BLaER1 treated with 17β-estradiol and CSF1 and Interleukin-3, amounts not matched to agents 10 nM and 100 nM (cell line): ENCODE data around the gene TTC29.

Source experiments
- H3K27ac ChIP-seq, 11 experiments: shearing (Covaris generic); formaldehyde crosslinking; 2 replicates each; pipeline ENCODE4 v1.8.1; 2022
- H3K27me3 ChIP-seq, 11 experiments: shearing (Covaris generic); formaldehyde crosslinking; 2 replicates each; pipeline ENCODE4 v1.8.1; 2022
- H3K36me3 ChIP-seq, 11 experiments: shearing (Covaris generic); formaldehyde crosslinking; 2 replicates each; pipeline ENCODE4 v1.8.1; 2022
- H3K4me1 ChIP-seq, 10 experiments: shearing (Covaris generic); formaldehyde crosslinking; 2 replicates each; pipeline ENCODE4 v1.8.1; 2022
- H3K4me2 ChIP-seq, 11 experiments: shearing (Covaris generic); formaldehyde crosslinking; 2 replicates each; pipeline ENCODE4 v1.8.1; 2022
- H3K4me3 ChIP-seq, 10 experiments: shearing (Covaris generic); formaldehyde crosslinking; 2 replicates each; pipeline ENCODE4 v1.8.1; 2022
- H3K9ac ChIP-seq, 11 experiments: shearing (Covaris generic); formaldehyde crosslinking; 2 replicates each; pipeline ENCODE4 v1.8.1; 2022
- H3K9me3 ChIP-seq, 11 experiments: shearing (Covaris generic); formaldehyde crosslinking; replicated peaks in 1 of 11; 2 replicates each; pipeline ENCODE4 v1.8.1; 2022
- H4K20me1 ChIP-seq, 11 experiments: shearing (Covaris generic); formaldehyde crosslinking; 2 replicates each; pipeline ENCODE4 v1.8.1; 2022
- Cebpa-rat ChIP-seq, 11 experiments: shearing (Covaris generic); IDR thresholded peaks; 2 replicates each; pipeline ENCODE4 v1.8.1; 2022

Gene TTC29

DNA sequence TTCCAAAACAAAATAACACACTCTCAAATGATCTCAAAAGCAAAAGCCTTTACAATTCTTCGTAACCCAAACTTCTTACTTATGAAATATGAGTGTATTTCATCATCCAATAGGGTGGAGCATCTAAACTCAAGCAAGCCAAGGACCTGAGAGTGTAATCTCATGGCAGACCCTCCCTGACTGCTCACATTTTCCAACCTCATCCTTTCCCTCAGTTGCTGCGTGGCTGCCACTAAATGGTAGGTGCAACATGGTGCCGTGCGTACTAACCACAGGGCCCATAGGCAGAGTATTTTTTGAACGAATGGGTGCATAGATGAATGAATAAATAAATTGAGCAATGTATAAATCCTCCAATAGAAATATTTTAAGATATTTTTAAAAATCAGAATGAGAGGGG, 45.4 kb downstream of the TTC29 start:
- H3K36me3 ChIP-seq = no peaks in the 10 kb centered on the region
- TF ChIP-seq Cebpa-rat (IDR thresholded peaks at IDR 0.05) = no peak
- H4K20me1 ChIP-seq = no peaks in the 10 kb centered on the region
- H3K9me3 ChIP-seq = no peaks in the 10 kb centered on the region
- no peak overlapping the region for H3K27ac ChIP-seq
- no peaks in the 10 kb centered on the region for H3K27me3 ChIP-seq
- H3K4me1 ChIP-seq = no peaks in the 10 kb centered on the region
- H3K4me3 ChIP-seq = no peak overlapping the region
- H3K9ac ChIP-seq = no peak overlapping the region
- no peak overlapping the region for H3K4me2 ChIP-seq

- Histone ChIP-seq H3K36me3 (no peaks in the 10 kb centered on the region), H4K20me1 (no peaks in the 10 kb centered on the region), H3K4me1 (no peaks in the 10 kb centered on the region), H3K4me2 (no peak overlapping the region), H3K9me3 (no peaks in the 10 kb centered on the region; a peak in 1 of 22 replicates), H3K4me3 (no peak overlapping the region), H3K27me3 (no peaks in the 10 kb centered on the region), H3K27ac (no peak overlapping the region), H3K9ac (no peak overlapping the region)
- TF ChIP-seq Cebpa-rat (IDR thresholded peaks at IDR 0.05) = no peak
Measured at GRCh38 chr4:146890301-146890700, 55.4 kb downstream of the TTC29 start.

DNA sequence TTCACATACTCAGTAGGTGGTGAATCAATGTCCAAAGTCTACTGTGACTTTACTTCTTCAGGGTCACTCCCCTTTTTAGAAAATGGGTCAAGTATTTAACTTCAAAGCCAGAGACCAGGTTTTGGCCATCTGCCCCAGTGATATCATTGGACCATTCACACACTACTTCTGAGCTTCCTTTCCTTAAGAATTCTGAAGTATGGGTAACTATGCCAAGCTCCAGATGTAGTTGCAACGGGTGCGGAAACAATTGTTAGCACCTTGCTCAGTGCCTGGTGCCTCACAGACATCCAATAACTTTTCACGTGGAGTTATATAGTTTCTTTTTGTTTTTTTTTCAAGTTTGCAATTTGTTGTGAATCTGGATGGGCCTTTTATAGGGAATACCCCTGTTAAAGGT, 62.6 kb downstream of the TTC29 start:
- Histone ChIP-seq H3K9me3 (no peaks in the 10 kb centered on the region), H3K4me1 (no peaks in the 10 kb centered on the region), H3K9ac (no peak overlapping the region), H3K4me3 (no peak overlapping the region), H3K27me3 (no peaks in the 10 kb centered on the region), H3K36me3 (no peaks in the 10 kb centered on the region), H4K20me1 (no peaks in the 10 kb centered on the region), H3K4me2 (no peak overlapping the region), H3K27ac (no peak overlapping the region)
- no peak for TF ChIP-seq Cebpa-rat (IDR thresholded peaks at IDR 0.05)

GRCh38 chr4:146857298-146857697, 88.4 kb downstream of the TTC29 start:
- H3K9ac ChIP-seq = no peak overlapping the region
- H3K27me3 ChIP-seq = no peaks in the 10 kb centered on the region
- H3K4me3 ChIP-seq = no peak overlapping the region
- no peak overlapping the region for H3K4me2 ChIP-seq
- no peaks in the 10 kb centered on the region for H3K9me3 ChIP-seq
- no peaks in the 10 kb centered on the region for H4K20me1 ChIP-seq
- TF ChIP-seq Cebpa-rat (IDR thresholded peaks at IDR 0.05) = no peak
- H3K4me1 ChIP-seq = no peaks in the 10 kb centered on the region
- no peaks in the 10 kb centered on the region for H3K36me3 ChIP-seq
- no peak overlapping the region for H3K27ac ChIP-seq

- no peak overlapping the region for H3K27ac ChIP-seq
- H3K9me3 ChIP-seq = no peaks in the 10 kb centered on the region
- H3K4me2 ChIP-seq = no peak overlapping the region
- H3K36me3 ChIP-seq = no peaks in the 10 kb centered on the region
- H4K20me1 ChIP-seq = no peaks in the 10 kb centered on the region
- no peaks in the 10 kb centered on the region for H3K27me3 ChIP-seq
- H3K4me1 ChIP-seq = no peaks in the 10 kb centered on the region
- no peak overlapping the region for H3K9ac ChIP-seq
- no peak for TF ChIP-seq Cebpa-rat (IDR thresholded peaks at IDR 0.05)
- H3K4me3 ChIP-seq = no peak overlapping the region
Measured at GRCh38 chr4:146855761-146856160, 89.9 kb downstream of the TTC29 start.

GRCh38 chr4:146852360-146852759, 93.3 kb downstream of the TTC29 start:
- Histone ChIP-seq H3K9ac (no peak overlapping the region), H3K36me3 (no peaks in the 10 kb centered on the region)
- TF ChIP-seq Cebpa-rat (IDR thresholded peaks at IDR 0.05) = no peak

GRCh38 chr4:146847345-146847744, 98.3 kb downstream of the TTC29 start:
- no peak overlapping the region for H3K4me3 ChIP-seq
- H3K27me3 ChIP-seq = no peaks in the 10 kb centered on the region
- H3K27ac ChIP-seq = no peak overlapping the region
- H3K4me2 ChIP-seq = no peak overlapping the region
- TF ChIP-seq Cebpa-rat (IDR thresholded peaks at IDR 0.05) = no peak
- no peaks in the 10 kb centered on the region for H4K20me1 ChIP-seq
- H3K9me3 ChIP-seq = no peaks in the 10 kb centered on the region
- H3K4me1 ChIP-seq = no peaks in the 10 kb centered on the region
- H3K36me3 ChIP-seq = no peaks in the 10 kb centered on the region
- H3K9ac ChIP-seq = no peak overlapping the region

More at GRCh38 chr4:146852360-146852759, 93.3 kb downstream of the TTC29 start:
- no peak overlapping the region for H3K4me3 ChIP-seq
- no peak overlapping the region for H3K27ac ChIP-seq
- no peaks in the 10 kb centered on the region for H3K4me1 ChIP-seq
- no peak overlapping the region for H3K4me2 ChIP-seq
- no peaks in the 10 kb centered on the region for H3K9me3 ChIP-seq
- H3K27me3 ChIP-seq = no peaks in the 10 kb centered on the region
- no peaks in the 10 kb centered on the region for H4K20me1 ChIP-seq

DNA sequence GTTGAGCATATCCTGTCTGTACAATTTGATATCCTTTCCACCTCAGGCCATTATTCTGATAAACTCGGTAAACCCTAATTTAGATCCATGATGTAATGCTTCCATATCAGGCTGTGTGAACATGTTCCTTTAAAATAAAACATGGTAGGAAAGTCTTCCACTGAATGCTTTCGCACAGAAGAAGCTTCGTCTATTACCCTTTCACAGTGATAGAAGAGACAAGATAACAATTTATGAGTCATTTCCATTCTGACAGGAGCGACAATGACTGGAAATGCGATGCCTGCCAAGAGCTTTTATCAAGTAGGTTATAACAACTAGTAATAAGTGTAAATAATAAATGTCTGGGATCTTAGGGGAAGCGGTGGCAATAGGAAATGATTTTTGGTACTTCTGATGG, 98.8 kb downstream of the TTC29 start:
- no peak overlapping the region for H3K4me3 ChIP-seq
- no peaks in the 10 kb centered on the region for H3K27me3 ChIP-seq
- H4K20me1 ChIP-seq = no peaks in the 10 kb centered on the region
- H3K9me3 ChIP-seq = no peaks in the 10 kb centered on the region
- TF ChIP-seq Cebpa-rat (IDR thresholded peaks at IDR 0.05) = no peak
- H3K27ac ChIP-seq = no peak overlapping the region
- no peak overlapping the region for H3K9ac ChIP-seq
- H3K4me2 ChIP-seq = no peak overlapping the region
- no peaks in the 10 kb centered on the region for H3K4me1 ChIP-seq
- no peaks in the 10 kb centered on the region for H3K36me3 ChIP-seq

GRCh38 chr4:146844761-146845160, 100.9 kb downstream of the TTC29 start:
- H4K20me1 ChIP-seq = no peaks in the 10 kb centered on the region
- no peak overlapping the region for H3K4me3 ChIP-seq
- no peaks in the 10 kb centered on the region for H3K9me3 ChIP-seq
- no peak overlapping the region for H3K4me2 ChIP-seq
- no peak overlapping the region for H3K9ac ChIP-seq
- H3K27ac ChIP-seq = no peak overlapping the region
- H3K36me3 ChIP-seq = no peaks in the 10 kb centered on the region
- TF ChIP-seq Cebpa-rat (IDR thresholded peaks at IDR 0.05) = no peak
- no peaks in the 10 kb centered on the region for H3K4me1 ChIP-seq
- no peaks in the 10 kb centered on the region for H3K27me3 ChIP-seq

DNA sequence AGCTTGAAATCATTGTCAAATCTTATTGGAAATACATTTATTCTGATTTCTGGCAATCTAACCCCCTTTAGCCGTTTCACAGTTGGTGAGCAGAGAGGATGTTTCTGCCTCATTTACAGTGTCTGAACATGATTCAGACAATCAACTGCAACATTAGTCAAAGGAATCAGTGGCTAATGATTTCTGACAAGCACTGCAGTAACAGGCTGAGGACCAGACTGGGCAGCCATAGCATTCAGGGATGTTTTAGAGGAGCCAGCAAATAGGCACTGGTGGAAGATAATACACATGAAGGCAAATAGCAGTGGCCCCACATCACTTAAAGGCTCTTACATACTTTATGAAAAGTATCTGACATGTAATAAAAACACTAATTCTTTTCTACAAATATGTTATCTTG, 102.8 kb downstream of the TTC29 start:
- Histone ChIP-seq H3K27me3 (no peaks in the 10 kb centered on the region), H3K9me3 (no peaks in the 10 kb centered on the region), H3K9ac (no peak overlapping the region), H3K4me1 (no peaks in the 10 kb centered on the region), H3K4me2 (no peak overlapping the region), H4K20me1 (no peaks in the 10 kb centered on the region), H3K27ac (no peak overlapping the region), H3K4me3 (no peak overlapping the region), H3K36me3 (no peaks in the 10 kb centered on the region)
- TF ChIP-seq Cebpa-rat (IDR thresholded peaks at IDR 0.05) = no peak

- H3K36me3 ChIP-seq = no peaks in the 10 kb centered on the region
- no peak overlapping the region for H3K9ac ChIP-seq
- no peak overlapping the region for H3K4me2 ChIP-seq
- no peaks in the 10 kb centered on the region for H3K9me3 ChIP-seq
- H3K27me3 ChIP-seq = no peaks in the 10 kb centered on the region
- H3K27ac ChIP-seq = no peak overlapping the region
- TF ChIP-seq Cebpa-rat (IDR thresholded peaks at IDR 0.05) = no peak
- no peaks in the 10 kb centered on the region for H3K4me1 ChIP-seq
- H4K20me1 ChIP-seq = no peaks in the 10 kb centered on the region
- no peak overlapping the region for H3K4me3 ChIP-seq
Measured at GRCh38 chr4:146840731-146841130, 104.9 kb downstream of the TTC29 start.
